H1 (cell line): Measurements from ENCODE around the gene FCAMR. TPM values are rescaled to one million over a fixed set of nuclear protein-coding genes. Genes with fewer than 3 reads are reported as not detected.

Experiments
- CTCF ChIA-PET: fragments of 300-600 bp; sonication (Branson Sonifier 250); formaldehyde crosslinking; loops from one replicate; lab custom pipeline; 2021; ENCODE audit not compliant: partially characterized antibody; lab: Charles Lee
- POLR2A ChIA-PET: fragments of 300-600 bp; sonication (Branson Sonifier 250); formaldehyde crosslinking; loops from one replicate; lab custom pipeline; 2021; ENCODE audit warnings: inconsistent platforms; ENCODE audit not compliant: partially characterized antibody; lab: Charles Lee
- DNase-seq, 2 experiments: peaks; one replicate each; pipeline versions ENCODE4 v3.0.0 to v3.0.0-alpha.2; 2010 to 2022; ENCODE audit warnings: low spot score in 2 of 2, low read depth in 1 of 2, mixed read lengths in 1 of 2
- FAIRE-seq: peaks from 2 replicates; lab custom pipeline; 2011; peaks lifted over from hg19 to GRCh38; lab: Jason Lieb, UNC
- H2AFZ ChIP-seq: 2 replicates; pipeline ENCODE4 v1.8.1; 2012; ENCODE audit warnings: low read length, inconsistent platforms
- H2AK5ac ChIP-seq: 2 replicates; pipeline ENCODE4 v1.6.1; 2013; ENCODE audit warnings: low read depth, low read length
- H2BK120ac ChIP-seq: replicated peaks from 2 replicates; pipeline ENCODE3; 2013; ENCODE audit warnings: low read depth, low read length, inconsistent platforms
- H2BK12ac ChIP-seq: 2 replicates; pipeline ENCODE4 v1.6.1; 2013; ENCODE audit warnings: low read depth, low read length
- H2BK15ac ChIP-seq: 2 replicates; pipeline ENCODE4 v1.6.1; 2013; ENCODE audit warnings: low read length
- H2BK20ac ChIP-seq: 2 replicates; pipeline ENCODE4 v1.6.1; 2013; ENCODE audit warnings: low read length
- H2BK5ac ChIP-seq: 2 replicates; pipeline ENCODE4 v1.6.1; 2013; ENCODE audit warnings: low read depth, low read length
- H3K14ac ChIP-seq: 2 replicates; pipeline ENCODE4 v1.6.1; 2013; ENCODE audit warnings: inconsistent platforms; ENCODE audit not compliant: insufficient read length
- H3K18ac ChIP-seq: 2 replicates; pipeline ENCODE4 v1.6.1; 2013; ENCODE audit warnings: low read length; ENCODE audit errors: extremely low read depth
- H3K23ac ChIP-seq: 2 replicates; pipeline ENCODE4 v1.6.1; 2013; ENCODE audit warnings: inconsistent platforms; ENCODE audit not compliant: insufficient read length
- H3K23me2 ChIP-seq: 2 replicates; pipeline ENCODE4 v1.6.1; 2013; ENCODE audit warnings: low read depth, low read length
- H3K27ac ChIP-seq: 2 replicates; pipeline ENCODE4 v1.6.1; 2011; ENCODE audit warnings: low read depth, low read length, inconsistent platforms
- H3K27me3 ChIP-seq, 4 experiments: replicated peaks in 1 of 4; 1 replicate in 1 of 4; 2 replicates in 3 of 4; pipeline versions ENCODE4 v1.6.1 to v1.8.1; 2011 to 2013; ENCODE audit warnings: low read length in 3 of 4, mild to moderate bottlenecking in 3 of 4, inconsistent platforms in 2 of 4, mixed read lengths in 2 of 4, moderate library complexity in 1 of 4; ENCODE audit not compliant: control insufficient read depth in 3 of 4, insufficient read depth in 3 of 4; ENCODE audit errors: extremely low read depth in 1 of 4
- H3K36me3 ChIP-seq, 4 experiments: 2 replicates each; pipeline versions ENCODE4 v1.6.1 to v1.8.1; 2011 to 2013; ENCODE audit warnings: mild to moderate bottlenecking in 4 of 4, low read length in 3 of 4, moderate library complexity in 2 of 4, control low read depth in 1 of 4, inconsistent platforms in 1 of 4; ENCODE audit not compliant: insufficient read depth in 4 of 4, control insufficient read depth in 2 of 4
- H3K4ac ChIP-seq: replicated peaks from 2 replicates; pipeline ENCODE3; 2013; ENCODE audit warnings: low read length, low read depth, mixed read lengths, inconsistent platforms; ENCODE audit not compliant: insufficient read length
- H3K4me1 ChIP-seq, 4 experiments: replicated peaks in 1 of 4; 1 replicate in 1 of 4; 2 replicates in 3 of 4; pipeline versions ENCODE4 v1.6.1 to v1.8.1; 2011 to 2013; ENCODE audit warnings: low read length in 3 of 4, inconsistent platforms in 2 of 4, mixed read lengths in 1 of 4; ENCODE audit not compliant: insufficient read depth in 4 of 4, control insufficient read depth in 3 of 4
- H3K4me2 ChIP-seq, 2 experiments: 2 replicates each; pipeline versions ENCODE4 v1.6.1 to v1.8.1; 2011 to 2013; ENCODE audit warnings: low read depth in 2 of 2, low read length in 2 of 2, control low read depth in 1 of 2, inconsistent platforms in 1 of 2, mild to moderate bottlenecking in 1 of 2; ENCODE audit not compliant: insufficient read depth in 1 of 2
- H3K4me3 ChIP-seq, 4 experiments: fragments of 200-600, 300-600 bp in 1 of 4; sonication (generic), shearing (Covaris generic), sonication (Bioruptor Twin) in 1 of 4; 2 replicates each; pipeline versions ENCODE4 v1.5.1 to v1.8.1; 2011 to 2016; ENCODE audit warnings: low read length in 4 of 4, low read depth in 3 of 4, control low read depth in 2 of 4, inconsistent platforms in 2 of 4, mild to moderate bottlenecking in 2 of 4, mixed read lengths in 1 of 4, moderate library complexity in 1 of 4; ENCODE audit not compliant: insufficient read depth in 2 of 4; ENCODE audit errors: extremely low read depth in 1 of 4
- H3K56ac ChIP-seq: replicated peaks from 2 replicates; pipeline ENCODE3; 2013; ENCODE audit warnings: low read depth, mild to moderate bottlenecking, mixed read lengths, low read length, inconsistent platforms; ENCODE audit not compliant: insufficient read length
- H3K79me1 ChIP-seq: 2 replicates; pipeline ENCODE4 v1.6.1; 2013; ENCODE audit warnings: low read depth, low read length, control low read depth
- H3K79me2 ChIP-seq, 2 experiments: 2 replicates each; pipeline versions ENCODE4 v1.6.1 to v1.8.1; 2012 to 2013; ENCODE audit warnings: low read length in 2 of 2, mild to moderate bottlenecking in 2 of 2, inconsistent platforms in 1 of 2; ENCODE audit not compliant: insufficient read depth in 2 of 2, control insufficient read depth in 1 of 2
- H3K9ac ChIP-seq, 4 experiments: replicated peaks in 1 of 4; 1 replicate in 1 of 4; 2 replicates in 3 of 4; pipeline versions ENCODE4 v1.6.1 to v1.8.1; 2011 to 2013; ENCODE audit warnings: low read depth in 3 of 4, low read length in 3 of 4, control low read depth in 2 of 4, mild to moderate bottlenecking in 2 of 4, moderate library complexity in 2 of 4, inconsistent platforms in 1 of 4; ENCODE audit errors: extremely low read depth in 1 of 4
- H3K9me3 ChIP-seq, 2 experiments: 2 replicates each; pipeline versions ENCODE4 v1.6.1 to v1.8.1; 2012 to 2013; ENCODE audit warnings: mild to moderate bottlenecking in 2 of 2, moderate library complexity in 2 of 2, control low read depth in 1 of 2, inconsistent platforms in 1 of 2, low read depth in 1 of 2, low read length in 1 of 2, mixed read lengths in 1 of 2; ENCODE audit not compliant: insufficient read depth in 2 of 2
- H4K20me1 ChIP-seq, 2 experiments: replicated peaks in 1 of 2; 2 replicates each; pipeline versions ENCODE3 to v1.8.1; 2011 to 2013; ENCODE audit warnings: inconsistent platforms in 2 of 2, low read length in 2 of 2, mild to moderate bottlenecking in 1 of 2; ENCODE audit not compliant: insufficient read depth in 2 of 2, control insufficient read depth in 1 of 2
- H4K5ac ChIP-seq: 2 replicates; pipeline ENCODE4 v1.6.1; 2013; ENCODE audit warnings: low read length, low read depth, mixed read lengths, inconsistent platforms; ENCODE audit not compliant: insufficient read length
- H4K8ac ChIP-seq: 2 replicates; pipeline ENCODE4 v1.8.0; 2013; ENCODE audit warnings: mild to moderate bottlenecking, moderate library complexity, low read length, inconsistent platforms; ENCODE audit not compliant: insufficient read depth; ENCODE audit errors: extremely low read depth
- H4K91ac ChIP-seq: replicated peaks from 2 replicates; pipeline ENCODE3; 2013; ENCODE audit warnings: low read length, mixed read lengths, inconsistent platforms; ENCODE audit not compliant: insufficient read length
- ATF3 ChIP-seq: IDR thresholded peaks from 2 replicates; pipeline ENCODE4 v1.6.1; 2011; ENCODE audit warnings: low read depth, mild to moderate bottlenecking, low read length; ENCODE audit not compliant: insufficient read depth
- BCL11A ChIP-seq, 2 experiments: IDR thresholded peaks; one replicate each; pipeline ENCODE4 v1.6.1; 2011; ENCODE audit warnings: low read depth in 2 of 2, low read length in 2 of 2, mild to moderate bottlenecking in 2 of 2
- CREB1 ChIP-seq: IDR thresholded peaks from 2 replicates; pipeline ENCODE4 v1.6.1; 2012; ENCODE audit warnings: inconsistent platforms
- MAX ChIP-seq: IDR thresholded peaks from 2 replicates; pipeline ENCODE4 v1.6.1; 2012; ENCODE audit warnings: inconsistent platforms
- RXRA ChIP-seq: IDR thresholded peaks from 2 replicates; pipeline ENCODE4 v1.6.1; 2011; ENCODE audit warnings: low read depth, mild to moderate bottlenecking, low read length, moderate library complexity; ENCODE audit not compliant: insufficient read depth
- SIX5 ChIP-seq: IDR thresholded peaks from 2 replicates; pipeline ENCODE4 v1.6.1; 2011; ENCODE audit warnings: mild to moderate bottlenecking, low read depth, low read length
- TEAD4 ChIP-seq: IDR thresholded peaks from 2 replicates; pipeline ENCODE4 v1.6.1; 2012; ENCODE audit warnings: low read depth, low read length, inconsistent platforms, mixed read lengths
- ZNF274 ChIP-seq: IDR thresholded peaks from 2 replicates; pipeline ENCODE4 v1.7.0; 2012; ENCODE audit warnings: low read length, borderline replicate concordance; ENCODE audit errors: extremely low read depth
- WGBS, 2 experiments: shearing (Covaris generic) in 1 of 2; methylation state at CpG; one replicate each; pipeline versions ENCODE4 v1.1.6 to v1.1.7; 2013 to 2015; ENCODE audit warnings: low lambda C conversion rate in 2 of 2, mixed read lengths in 2 of 2, inconsistent platforms in 1 of 2, low coverage in 1 of 2, missing lambda C conversion rate in 1 of 2; ENCODE audit not compliant: insufficient replicate concordance in 2 of 2, insufficient coverage in 1 of 2, insufficient read length in 1 of 2; ENCODE audit errors: extremely low coverage in 1 of 2, missing lambda C conversion rate in 1 of 2; 5-methylcytosine and 5-hydroxymethylcytosine counted together
- polyA plus RNA-seq, 7 experiments: library from polyadenylated mRNA; depleted of rRNA in 3 of 7; stranded (reverse) in 5 of 7; unstranded in 2 of 7; fragments of >200 nt in 5 of 7; fragments of 200-250 nt in 2 of 7; gene quantifications; 1 replicate in 5 of 7; 2 replicates in 1 of 7; 4 replicates in 1 of 7; pipeline versions ENCODE4 v1.2.1 to v1.2.3, GENCODE V29; 2011 to 2013; ENCODE audit warnings: missing spikeins in 2 of 7, mixed read lengths in 2 of 7
- total RNA-seq: library from RNA; stranded (reverse); fragmentation: NEBNext Ultra II Directional; extraction: Animal tissue kit (Norgen Biotek cat#: 25700); gene quantifications from 2 replicates; pipeline ENCODE4 v1.2.1, GENCODE V29; 2021

Gene FCAMR
- total and polyA plus RNA-seq, 2 of the 8 experiments (the other 6 are each of a cell fraction or from before 2014, with no cell fraction given): not detected

GRCh38 chr1:206987873-206988272 is 17.6 kb upstream of the FCAMR start:
- no peak overlapping the region for H2BK5ac ChIP-seq
- H3K4me3 ChIP-seq: no peak overlapping the region
- no peak overlapping the region for H4K5ac ChIP-seq
- no peaks in the 10 kb centered on the region; the same call in 1 of the 2 replicates for H3K23me2 ChIP-seq
- FAIRE-seq (no peak), DNase-seq (no peak)
- ChIA-PET CTCF (interaction anchor here (0.6 to 1.6 kb wide), 7 partner anchors 10 to 379 kb away, joined by 3 to 4 read pairs (median 3); no protein-coding TSS in a partner anchor), POLR2A (no interaction called here)
- H3K14ac ChIP-seq: no peak overlapping the region
- no peaks in the 10 kb centered on the region for H3K79me1 ChIP-seq
- TF ChIP-seq ZNF274: no peak
- no peak for TF ChIP-seq RXRA
- TF ChIP-seq SIX5: no peak
- no peak for TF ChIP-seq ATF3
- TF ChIP-seq CREB1: no peak
- TF ChIP-seq MAX: no peak
- no peak for TF ChIP-seq TEAD4
- TF ChIP-seq BCL11A (IDR thresholded peaks at IDR 0.05; ENCODE audit: low read depth in 2 of 2, low read length in 2 of 2): no peak
- no peaks in the 10 kb centered on the region; a peak in 2 of 7 replicates for H3K27me3 ChIP-seq
- H3K9me3 ChIP-seq: no peaks in the 10 kb centered on the region
- no peak overlapping the region for H3K56ac ChIP-seq
- no peaks in the 10 kb centered on the region for H3K79me2 ChIP-seq
- no peak overlapping the region for H3K18ac ChIP-seq
- H4K91ac ChIP-seq: no peak overlapping the region
- no peak overlapping the region for H3K4me2 ChIP-seq
- WGBS, 2 experiments: 100% methylated on average over 1 of the region's 1 CpG; no CpG with 5 or more reads in 1 of the 2 experiments
- H2AK5ac ChIP-seq: no peak overlapping the region
- no peaks in the 10 kb centered on the region for H4K20me1 ChIP-seq
- H3K4me1 ChIP-seq: peaks cover 4 to 12% (median 6%) of the 10 kb centered on the region in 4 experiments
- H3K36me3 ChIP-seq: no peaks in the 10 kb centered on the region
- no peak overlapping the region for H4K8ac ChIP-seq
- no peak overlapping the region for H3K4ac ChIP-seq
- no peak overlapping the region for H2BK20ac ChIP-seq
- H2AFZ ChIP-seq: peak overlapping the region; percentile 51; the same call in 1 of the 2 replicates
- no peak overlapping the region for H3K23ac ChIP-seq
- H3K9ac ChIP-seq: no peak overlapping the region
- H2BK12ac ChIP-seq: peak overlapping the region; percentile 69; the same call in 1 of the 2 replicates
- H2BK15ac ChIP-seq: no peak overlapping the region
- no peak overlapping the region for H3K27ac ChIP-seq
- H2BK120ac ChIP-seq: no peak overlapping the region
